NCI-H748 (cell line): ENCODE data around the gene DNAJC11.

Experiments
- DNase-seq: peaks from one replicate; lab custom pipeline; 2025; ENCODE audit not compliant: unreplicated experiment; lab: John Stamatoyannopoulos, UW

The DNAJC11 gene, protein sequence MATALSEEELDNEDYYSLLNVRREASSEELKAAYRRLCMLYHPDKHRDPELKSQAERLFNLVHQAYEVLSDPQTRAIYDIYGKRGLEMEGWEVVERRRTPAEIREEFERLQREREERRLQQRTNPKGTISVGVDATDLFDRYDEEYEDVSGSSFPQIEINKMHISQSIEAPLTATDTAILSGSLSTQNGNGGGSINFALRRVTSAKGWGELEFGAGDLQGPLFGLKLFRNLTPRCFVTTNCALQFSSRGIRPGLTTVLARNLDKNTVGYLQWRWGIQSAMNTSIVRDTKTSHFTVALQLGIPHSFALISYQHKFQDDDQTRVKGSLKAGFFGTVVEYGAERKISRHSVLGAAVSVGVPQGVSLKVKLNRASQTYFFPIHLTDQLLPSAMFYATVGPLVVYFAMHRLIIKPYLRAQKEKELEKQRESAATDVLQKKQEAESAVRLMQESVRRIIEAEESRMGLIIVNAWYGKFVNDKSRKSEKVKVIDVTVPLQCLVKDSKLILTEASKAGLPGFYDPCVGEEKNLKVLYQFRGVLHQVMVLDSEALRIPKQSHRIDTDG

DNA sequence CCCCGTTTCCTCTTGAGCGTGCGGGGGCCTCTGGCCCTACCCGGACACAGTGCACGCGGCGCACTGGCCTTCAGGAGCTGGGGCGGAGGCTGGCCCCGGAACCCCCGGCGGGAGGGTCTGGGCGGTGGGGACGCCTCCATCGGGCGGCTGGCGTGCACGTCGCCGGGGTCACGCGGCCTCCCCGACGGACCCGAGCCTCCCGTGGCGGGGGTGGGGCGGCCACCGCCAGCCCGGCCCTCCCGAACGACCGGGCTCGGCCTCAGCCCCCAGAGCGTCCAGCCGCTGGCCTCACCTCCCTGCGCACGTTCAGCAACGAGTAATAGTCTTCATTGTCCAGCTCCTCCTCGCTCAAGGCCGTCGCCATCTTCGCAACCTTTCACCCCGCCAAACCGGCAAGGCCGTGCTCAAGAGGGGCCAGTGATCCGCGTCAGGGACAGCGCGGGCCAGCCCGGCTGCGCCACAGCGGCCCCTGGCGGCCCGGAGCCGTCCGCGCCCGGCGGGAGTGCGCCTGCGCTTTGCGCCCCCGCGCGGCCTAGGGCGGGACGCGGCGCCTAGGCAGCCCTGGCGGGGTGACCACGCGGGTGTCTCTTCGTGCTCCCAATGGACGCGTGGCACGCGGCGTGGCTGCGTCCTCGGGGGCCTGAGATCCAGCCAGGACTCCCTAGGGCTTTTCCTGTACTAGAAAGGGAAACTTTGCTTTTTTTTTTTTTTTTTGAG, at the start of gene DNAJC11:
Gene DNAJC11, minus strand, starts transcription at position 380 of the 717 bp plus-strand sequence. Its CDS starts 16 bp downstream, at position 364.
- peak; percentile 84 for DNase-seq

DNA sequence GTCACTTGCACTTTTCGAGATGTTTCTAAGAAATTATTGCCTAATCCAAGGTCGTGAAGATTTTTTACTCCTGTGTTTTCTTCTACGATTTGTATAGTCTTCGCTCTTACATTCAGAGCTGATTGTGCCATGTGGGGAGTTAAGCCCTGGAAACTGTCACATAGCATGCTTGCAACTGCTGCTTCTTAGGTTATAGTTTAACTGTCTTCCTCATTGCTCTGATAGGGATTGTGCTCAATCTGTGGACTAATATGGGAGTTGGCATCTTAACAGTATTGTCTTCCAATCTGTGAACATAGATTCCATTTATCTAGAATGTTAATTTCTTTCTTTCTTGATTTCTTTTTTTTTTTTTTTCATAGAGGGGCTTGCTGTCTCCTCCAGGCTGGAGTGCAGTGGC, 48.9 kb upstream of the DNAJC11 start:
- DNase-seq = no peak

DNA sequence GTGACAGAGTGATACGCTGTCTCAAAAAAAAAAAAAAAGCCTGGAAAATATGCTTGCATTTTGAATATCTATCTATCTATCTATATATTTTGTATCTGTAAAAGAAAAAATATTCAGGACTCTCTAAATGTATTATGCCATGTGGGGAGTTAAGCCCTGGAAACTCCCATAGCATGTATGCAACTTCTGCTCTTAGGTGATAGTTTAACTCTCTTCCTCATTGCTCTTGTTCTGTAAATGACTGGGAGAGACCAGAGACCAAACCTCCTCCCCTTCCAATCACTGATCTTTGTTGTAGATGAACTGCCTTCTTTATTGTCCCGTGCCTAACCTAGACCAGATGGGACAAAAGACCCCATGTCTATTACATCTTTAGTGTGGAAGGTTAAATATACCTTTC, 46.1 kb upstream of the DNAJC11 start:
- no peak for DNase-seq

DNA sequence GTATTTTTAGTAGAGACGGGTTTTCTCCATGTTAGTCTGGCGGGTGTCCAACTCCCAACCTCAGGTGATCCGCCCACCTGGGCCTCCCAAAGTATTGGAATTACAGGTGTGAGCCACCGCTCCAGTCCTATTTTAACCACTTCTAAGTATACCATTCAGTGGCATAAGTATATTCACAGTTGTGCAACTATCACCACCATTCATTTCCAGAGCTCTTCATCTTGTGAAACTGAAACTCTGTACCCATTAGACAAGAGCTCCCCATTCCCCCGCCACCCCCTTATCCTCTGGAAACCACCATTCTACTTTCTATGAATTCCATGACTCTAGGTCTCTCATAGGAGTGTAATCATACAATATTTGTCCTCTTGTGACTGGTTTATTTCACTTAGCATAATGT, 43.5 kb upstream of the DNAJC11 start:
- no peak for DNase-seq

DNA sequence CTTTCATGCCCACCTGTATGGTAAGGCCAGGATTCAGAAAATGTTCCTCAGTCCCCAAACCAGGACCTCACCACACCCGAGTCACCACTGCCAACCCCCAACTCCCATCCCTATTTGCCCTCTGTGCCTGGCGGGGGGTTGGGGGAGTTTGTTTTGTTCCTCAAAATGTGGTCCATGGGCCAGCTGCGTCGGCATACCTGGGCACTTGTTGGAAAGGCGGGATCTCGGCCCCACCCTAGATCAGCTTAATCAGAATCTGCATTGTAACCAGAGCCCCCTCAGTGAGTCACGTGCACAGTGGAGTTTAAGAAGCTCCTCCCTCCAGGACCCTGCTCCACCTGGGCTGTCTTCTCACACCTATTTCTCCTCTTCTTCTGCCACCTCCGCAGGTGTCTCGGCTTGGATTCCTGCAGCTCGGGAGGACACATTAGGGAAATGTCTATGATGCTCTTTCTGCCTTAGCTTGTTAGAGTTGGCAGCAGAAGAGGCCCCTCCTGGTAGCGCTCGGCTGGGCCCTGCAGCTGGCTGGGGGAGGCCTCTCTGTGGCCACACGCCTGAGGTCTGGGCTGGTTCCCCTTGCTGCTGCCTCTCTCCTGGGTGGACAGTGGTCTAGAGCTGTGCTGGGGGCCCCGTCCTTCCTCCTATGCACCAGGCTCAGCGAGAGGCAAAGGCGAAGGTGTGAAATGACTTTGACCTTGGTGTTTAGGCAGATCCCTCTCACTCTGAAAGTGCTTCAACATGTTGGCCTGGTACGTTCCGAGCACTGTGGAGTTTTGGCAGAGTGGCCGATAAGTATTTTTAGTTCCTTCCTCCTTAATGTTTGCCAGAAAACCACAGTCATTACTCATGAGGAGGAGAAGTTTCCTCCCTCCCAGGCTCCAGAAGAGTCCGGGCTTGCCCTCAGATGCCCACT, 41.8 kb upstream of the DNAJC11 start:
- DNase-seq = peak; percentile 47

DNA sequence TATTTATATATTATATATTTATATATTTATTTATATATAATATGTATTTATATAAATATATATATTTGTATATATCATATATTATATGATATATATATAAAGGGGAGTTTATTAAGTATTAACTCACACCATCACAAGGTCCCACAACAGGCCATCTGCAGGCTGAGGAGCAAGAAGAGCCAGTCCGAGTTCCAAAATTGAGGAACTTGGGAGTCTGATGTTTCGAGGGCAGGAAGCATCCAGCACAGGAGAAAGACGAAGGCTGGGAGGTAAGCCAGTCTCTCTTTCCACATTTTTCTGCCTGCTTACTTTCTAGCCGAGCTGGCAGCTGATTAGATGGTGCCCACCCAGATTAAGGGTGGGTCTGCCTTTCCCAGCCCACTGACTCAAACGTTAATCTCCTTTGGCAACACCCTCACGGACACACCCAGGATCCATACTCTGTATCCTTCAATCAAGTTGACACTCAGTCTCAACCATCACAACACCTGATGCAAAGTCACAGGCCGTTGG, 41.1 kb upstream of the DNAJC11 start:
- peak; percentile 54 for DNase-seq

DNA sequence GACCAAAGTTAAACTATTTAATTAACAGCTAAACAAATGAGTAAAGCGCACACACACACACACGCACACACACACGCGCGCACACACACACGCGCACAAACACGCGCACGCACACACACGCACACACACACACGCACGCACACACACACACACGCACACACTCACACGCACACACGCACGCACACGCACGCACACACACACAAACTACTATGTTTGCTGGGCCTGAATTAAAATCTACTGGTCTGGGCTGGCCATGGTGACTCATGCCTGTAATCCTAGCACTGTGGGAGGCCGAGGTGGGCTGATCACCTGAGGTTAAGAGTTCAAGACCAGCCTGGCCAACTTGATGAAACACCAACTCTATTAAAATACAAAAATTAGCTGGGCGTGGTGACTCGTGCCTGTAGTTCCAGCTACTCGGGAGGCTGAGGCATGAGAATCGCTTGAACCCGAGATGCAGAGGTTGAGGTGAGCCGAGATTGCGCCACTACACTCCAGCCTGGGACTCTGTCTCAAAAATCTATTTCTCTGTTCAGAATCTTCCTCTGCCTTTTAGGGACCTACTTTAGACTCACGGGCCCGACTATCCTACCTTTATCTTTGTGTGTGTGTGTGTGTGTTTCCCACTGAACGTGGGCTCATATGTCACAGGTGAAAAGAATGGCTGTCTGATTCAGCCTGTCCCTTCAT, 37.5 kb upstream of the DNAJC11 start:
- DNase-seq = no peak

DNA sequence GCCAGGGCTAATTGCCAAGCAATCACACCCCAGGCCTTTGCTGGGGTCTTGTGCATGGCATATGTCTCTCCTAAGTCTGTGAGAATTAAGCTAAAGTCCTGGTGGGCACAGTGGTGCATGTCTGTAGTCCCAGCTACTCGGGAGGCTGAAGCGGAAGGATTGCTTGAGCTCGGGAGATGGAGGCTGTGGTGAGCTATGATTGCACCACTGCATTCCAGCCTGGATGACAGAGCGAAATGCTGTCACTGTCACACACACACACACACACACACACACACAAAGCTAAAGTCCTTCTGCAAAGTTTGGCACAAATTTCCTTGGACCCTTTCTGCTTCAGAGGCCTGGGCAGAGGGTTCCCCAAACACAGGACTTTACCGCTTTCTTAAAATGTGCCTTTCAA, 31.3 kb upstream of the DNAJC11 start:
- DNase-seq = no peak

DNA sequence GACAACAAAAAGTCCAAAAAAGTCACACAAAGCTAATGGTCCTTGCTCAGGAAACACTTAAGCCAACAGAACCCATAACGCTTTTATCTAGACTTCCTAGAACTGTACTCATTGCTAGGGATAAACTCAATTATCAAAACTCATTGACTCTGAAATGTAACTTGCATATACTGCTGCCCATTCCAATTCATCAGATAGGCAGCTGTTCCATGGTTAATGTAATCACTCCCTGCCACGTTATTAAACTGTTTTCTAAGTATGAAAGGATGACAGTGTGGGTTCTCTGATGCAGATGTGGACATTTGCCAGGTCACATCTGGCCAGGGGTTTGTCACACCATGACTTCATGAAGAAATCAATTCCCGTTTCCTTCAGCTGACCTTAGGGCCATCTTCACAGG, 30.3 kb upstream of the DNAJC11 start:
- DNase-seq = no peak

DNA sequence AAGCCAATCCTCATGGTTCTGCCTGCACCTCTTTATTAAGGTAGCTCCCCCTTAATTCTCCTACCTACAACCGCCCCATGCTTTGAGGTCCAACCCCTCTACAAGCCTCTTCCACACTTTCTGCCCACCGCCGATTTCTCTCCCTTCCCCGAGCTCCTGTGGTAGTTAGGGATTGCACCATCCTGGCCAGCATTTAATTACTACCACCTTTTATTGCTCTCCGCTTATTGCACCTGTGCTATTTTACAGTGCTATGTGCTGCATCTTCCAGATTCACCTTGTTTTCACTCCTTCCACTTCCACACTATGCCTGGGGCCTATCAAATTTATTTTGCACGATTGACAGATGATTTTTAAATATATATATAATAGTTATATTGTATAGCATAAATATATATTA, 29.3 kb upstream of the DNAJC11 start:
- DNase-seq = no peak

DNA sequence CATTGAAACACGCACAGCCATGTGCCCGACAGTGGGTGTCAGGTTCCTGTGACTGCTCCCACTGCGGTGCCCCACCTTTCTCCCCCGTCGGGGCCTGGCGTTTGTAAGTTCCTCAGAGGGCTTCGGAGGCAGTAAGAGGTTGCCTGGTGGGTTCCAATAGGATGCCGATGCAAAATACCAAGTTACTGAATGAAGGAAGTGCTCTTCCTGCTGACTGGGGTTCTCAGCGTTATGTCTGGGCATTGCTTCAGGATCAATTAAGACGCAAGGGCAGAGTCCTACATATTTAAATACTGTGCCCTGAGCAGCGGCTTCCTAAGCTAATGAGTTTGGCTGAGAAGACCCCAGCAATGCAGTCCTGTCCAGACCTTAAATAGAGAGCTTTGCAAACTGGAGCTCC, 28.9 kb upstream of the DNAJC11 start:
- no peak for DNase-seq

DNA sequence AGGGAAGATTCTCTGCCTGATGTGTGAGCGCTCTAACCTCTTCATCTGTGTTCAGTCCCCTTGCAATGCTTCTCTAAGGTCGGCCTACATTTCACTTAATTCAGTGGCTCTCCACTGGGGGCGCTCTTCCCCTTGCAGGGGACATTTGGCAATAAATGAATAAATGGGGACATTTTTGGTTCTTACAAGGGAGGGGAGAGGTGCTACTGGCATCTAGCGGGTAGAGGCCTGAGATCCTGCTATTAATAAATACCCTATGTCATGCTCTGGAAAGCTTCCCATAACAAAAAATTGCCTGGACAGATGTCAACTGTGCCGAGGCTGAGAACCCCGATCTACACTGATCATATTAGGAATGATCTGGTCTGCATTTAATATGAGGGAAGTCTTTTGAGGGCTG, 25.9 kb upstream of the DNAJC11 start:
- DNase-seq = peak; percentile 45

DNA sequence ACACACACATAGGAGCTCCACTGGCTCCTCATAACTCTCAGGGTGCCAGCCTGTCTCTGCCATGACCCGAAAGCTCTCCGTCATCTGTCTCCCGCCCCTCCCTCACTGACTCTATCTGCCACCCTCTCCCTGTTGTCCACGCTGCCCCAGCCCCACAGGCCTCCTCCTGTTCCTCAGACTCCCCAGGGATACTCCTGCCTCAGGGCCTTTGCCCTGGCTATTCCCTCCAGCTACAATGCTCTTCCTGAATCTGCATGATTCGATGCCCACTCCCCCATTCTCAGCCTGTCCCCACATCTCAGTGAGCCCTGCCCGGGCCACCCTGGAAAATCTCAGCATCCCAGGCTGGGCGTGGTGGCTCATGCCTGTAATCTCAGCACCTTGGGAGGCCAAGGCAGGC, 24.6 kb upstream of the DNAJC11 start:
- no peak for DNase-seq

DNA sequence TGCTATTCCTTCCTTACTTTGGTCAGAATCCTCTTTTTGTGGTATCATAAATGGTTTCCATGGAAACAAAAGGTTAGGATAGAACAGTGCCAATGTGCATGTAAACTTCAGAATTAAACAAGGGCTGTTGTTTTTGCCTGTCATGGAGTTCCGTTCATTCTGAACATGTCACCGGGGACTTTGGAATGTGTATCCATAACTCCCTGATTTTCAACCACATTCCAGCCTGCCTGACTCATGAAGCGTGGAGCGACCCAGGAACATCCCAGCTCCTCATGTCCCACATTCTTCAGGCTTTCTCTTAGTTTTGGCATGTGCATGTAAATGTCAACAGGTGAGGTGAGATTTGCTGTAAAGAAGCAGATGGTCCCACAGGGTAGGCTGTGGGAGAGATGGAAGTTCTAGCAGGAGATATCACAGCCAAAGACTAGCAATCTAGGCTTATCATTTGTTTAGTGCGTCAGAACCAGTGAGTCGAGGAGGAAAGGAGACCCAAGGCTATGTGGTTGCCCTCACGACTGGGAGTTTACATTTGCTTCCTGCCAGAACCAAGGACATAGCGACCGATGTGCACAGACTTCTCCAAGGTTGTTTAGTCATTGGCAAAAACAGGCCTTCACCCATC, 23.0 kb upstream of the DNAJC11 start:
- DNase-seq = no peak

DNA sequence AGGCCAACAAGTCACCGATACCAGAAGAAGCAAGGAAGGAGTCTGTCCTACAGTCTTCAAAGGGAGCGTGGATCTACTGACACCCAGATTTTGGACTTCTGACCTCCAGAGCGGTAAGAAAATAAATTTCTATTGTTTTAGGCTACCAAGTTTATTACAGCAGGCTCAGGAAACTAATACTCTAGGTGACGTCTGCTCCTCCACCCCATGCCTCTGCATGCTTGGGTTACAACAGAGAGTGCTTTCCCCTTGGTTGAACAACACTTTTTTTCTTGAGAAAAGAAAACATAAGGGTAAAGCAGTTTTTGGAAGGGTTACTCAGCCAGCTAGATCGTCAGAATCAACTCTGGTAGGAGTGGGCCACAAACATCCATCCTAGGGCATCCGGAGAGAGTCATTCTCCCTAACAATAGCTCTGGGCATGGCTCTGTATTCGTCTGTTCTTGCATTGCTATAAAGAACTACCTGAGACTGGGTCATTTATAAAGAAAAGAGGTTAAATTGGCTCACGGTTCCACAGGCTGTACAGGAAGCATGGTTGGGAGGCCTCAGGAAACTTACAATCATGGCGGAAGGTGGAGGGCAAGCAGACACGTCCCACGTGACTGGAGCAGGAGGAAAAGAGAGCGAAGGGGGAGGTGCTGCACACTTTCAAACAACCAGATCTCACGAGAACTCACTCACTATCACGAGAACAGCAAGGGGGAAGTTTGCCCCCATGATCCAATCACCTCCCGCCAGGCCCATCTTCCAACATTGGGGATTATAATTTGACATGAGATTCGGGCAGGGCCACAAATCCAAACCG, 22.2 kb upstream of the DNAJC11 start:
- DNase-seq = no peak

DNA sequence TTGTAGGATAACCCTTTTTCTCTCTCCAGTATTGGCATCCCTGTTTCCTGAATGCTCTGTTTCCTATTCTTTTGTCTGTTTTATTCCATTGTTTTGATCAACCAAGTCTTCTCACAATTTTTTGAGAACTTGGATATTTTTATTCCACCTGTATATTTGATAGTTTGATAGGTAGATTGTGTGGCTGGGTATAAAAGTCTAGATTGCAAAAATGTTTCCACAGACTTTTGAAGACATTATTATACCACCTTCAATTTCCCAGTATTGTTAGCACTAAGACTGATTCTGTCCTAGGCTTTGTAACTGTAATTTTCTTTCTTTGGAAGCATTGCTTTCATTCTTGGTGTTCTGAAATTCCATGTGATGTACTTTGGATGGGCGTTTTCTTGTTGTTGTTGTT, 9.6 kb upstream of the DNAJC11 start:
- DNase-seq = no peak

DNA sequence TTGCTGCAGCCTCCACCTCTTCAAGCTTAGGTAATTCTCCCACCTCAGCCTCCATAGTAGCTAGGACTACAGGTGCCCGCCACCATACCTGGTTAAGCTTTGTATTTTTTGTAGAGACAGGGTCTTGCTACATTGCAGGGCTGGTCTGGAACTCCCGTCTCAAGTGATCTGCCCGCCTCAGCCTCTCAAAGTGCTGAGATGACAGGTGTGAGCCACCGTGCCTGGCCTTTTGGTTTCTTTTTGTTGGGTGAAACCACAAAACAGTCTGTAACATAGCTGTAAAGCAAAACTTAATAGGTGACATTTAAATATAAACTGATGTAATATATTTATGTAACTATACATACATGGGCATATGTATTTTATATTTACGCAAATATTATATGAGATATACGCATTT, 3.1 kb upstream of the DNAJC11 start:
- no peak for DNase-seq

DNA sequence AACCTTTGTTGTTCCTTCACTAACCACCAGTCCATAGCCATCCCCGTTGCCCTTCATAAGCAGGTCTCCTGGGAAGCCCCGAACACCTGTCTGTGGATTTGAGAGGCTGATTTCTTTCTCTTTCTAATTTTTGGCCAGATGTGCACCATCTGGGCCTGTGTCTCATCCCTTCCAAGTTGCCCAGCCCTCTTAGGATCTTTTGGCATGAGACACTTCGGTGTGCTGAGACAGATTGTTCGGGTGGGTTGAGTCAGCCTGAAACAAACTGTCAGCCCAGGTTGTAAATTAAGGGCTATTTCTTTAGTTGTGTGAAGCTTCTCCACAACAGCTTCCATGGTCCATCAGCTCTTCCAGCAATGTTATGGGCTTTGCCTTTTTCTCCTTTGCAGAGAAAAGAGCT, 1.4 kb upstream of the DNAJC11 start:
- no peak for DNase-seq

DNA sequence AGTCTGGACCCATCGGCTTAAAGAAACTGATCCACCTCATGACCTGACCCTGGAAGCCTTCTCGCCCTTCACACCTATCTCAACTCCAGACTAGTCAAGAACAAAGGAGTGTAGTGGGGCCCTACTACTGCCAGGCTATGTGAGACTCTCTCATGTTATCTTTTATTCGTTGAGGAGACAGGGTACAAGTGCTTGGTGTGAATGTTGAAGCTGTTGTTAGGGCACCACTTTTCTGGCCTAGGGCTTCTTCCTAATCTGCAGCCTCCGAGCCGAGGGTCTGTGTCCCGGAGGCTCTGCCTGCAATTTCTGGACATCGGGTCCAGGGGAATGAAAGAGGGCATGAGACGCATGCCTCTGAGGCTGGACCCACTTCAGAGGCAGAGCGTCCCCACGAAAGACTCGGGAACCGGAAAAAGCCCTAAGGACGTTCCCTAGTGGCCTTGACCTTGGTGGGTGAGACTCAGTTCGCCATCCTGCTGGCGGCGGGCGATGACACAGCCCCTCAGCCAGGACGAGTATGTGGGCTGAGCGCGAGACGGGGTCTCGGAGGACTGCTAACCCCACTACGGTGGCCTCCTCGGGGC, 671 bp downstream of the DNAJC11 start:
- no peak for DNase-seq
